GM18502 (cell line): ENCODE results near the gene BCAN.

ENCODE experiments used
- ATAC-seq: cut with Tn5 transposase; IDR thresholded peaks from one replicate; pipeline ENCODE4 v1.9.1; 2021; ENCODE audit warnings: mild to moderate bottlenecking; ENCODE audit not compliant: unreplicated experiment, poor library complexity

Gene BCAN

GRCh38 chr1:156692925-156693847, 51.3 kb downstream of the BCAN start:
- no peak for ATAC-seq

GRCh38 chr1:156693848-156694689, 52.2 kb downstream of the BCAN start:
- ATAC-seq, result no peak

DNA sequence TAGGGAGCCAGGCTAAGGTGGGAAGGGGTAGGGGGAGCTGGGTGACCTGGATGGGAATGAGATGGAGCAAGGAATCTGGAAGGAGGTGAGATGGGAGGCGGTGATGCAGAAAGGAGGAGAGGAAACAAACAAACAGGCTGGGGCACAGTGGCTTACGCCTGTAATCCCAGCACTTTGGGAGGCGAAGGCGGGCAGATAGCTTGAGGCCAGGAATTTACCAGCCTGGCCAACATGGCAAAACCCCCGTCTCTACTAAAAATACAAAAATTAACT, 52.7 kb downstream of the BCAN start:
- no peak for ATAC-seq

- ATAC-seq, result no peak
Observed at GRCh38 chr1:156696755-156697154, 54.8 kb downstream of the BCAN start.

DNA sequence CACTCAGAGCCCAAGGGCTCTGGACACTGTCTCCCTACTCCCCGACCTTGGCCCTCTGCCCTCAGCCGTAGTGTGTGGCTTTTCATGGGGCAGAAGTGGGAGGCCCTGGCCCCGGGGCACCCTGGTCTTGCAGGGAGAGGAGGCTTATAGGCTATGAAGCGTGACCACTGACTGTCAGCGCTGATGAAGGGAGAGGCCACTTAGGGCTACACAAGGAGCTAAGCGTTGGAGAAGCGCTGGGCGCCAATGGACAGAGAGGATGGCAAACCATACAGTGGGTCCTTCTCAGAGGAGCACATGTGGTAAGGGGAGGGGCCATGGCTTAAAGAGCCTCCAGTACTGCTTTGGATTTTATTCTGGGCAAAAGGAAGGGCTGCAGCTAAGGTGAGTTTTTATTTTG, 55.6 kb downstream of the BCAN start:
- no peak for ATAC-seq

GRCh38 chr1:156698995-156699394, 57.1 kb downstream of the BCAN start:
- no peak for ATAC-seq

DNA sequence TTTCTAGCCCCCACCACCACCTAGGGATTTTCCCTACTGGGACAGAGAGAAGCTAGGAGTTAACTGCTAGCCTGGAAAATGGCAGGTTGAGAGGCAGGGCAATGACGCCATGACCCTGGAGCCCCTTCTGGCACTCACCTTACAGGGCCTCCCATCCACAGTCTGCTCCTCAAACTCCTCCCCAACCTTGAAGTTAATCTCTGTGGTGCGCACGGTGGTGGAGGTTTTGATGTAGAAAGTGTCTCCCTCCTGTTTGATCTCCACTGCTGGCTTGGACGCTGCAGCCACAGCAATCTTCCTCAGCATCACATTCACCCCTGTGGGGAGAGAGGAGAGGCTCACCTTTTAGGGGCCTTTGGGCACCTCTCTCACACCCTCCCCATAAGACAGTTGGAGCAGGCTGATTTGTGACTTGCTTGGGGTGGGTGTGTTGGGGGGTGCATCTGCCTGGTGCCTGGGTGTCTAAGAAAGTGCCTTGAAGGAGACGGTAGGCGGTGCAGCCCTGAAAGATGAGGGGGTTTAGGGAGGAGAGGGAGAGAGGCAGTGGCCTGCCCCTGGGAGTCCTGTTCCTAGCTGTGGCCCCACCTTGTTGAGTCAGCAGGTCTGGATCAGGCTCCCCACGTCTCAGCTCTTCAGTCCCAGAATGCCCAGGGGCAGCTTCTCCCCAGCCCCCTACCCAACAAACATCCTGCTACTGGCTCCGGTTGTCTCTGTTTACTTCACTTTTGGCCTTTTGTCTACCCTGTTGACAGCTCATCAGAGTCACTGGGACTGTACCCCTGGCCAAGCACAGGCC, 59.0 kb downstream of the BCAN start:
- no peak for ATAC-seq

- no peak for ATAC-seq
Observed at GRCh38 chr1:156703336-156703735, 61.4 kb downstream of the BCAN start.

GRCh38 chr1:156703741-156704140, 61.8 kb downstream of the BCAN start:
- ATAC-seq, result no peak

DNA sequence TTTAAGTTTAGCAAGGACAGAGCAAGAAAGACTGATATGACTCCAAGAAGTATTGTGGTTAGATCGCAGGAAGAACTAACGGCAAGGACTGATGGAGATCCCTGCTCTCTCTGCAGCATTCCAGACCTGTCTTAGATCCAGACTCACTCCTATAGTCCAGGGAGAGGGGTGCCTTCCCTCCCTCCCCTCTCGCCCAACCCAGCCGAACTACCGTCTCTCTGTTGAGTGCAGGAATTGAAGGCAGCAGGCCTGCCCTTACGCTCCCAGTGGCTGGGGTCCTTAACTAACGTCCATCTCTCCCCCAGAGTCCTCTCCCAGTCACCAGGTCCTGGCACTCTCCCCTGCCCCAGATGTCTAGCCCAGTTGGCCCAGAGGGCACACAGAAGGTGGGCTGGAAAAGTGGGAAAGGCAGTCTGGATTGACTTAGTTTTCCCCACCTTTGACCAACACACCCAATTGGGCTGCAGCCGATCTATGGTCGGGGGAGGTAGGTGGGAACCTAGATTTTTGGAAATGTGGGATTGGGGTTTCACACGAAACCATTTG, 62.3 kb downstream of the BCAN start:
- ATAC-seq, result no peak

GRCh38 chr1:156704930-156705320, 63.0 kb downstream of the BCAN start:
- no peak for ATAC-seq

- no peak for ATAC-seq
Observed at GRCh38 chr1:156705321-156705917, 63.5 kb downstream of the BCAN start, which contains the start of gene CRABP2. Gene CRABP2 (minus strand): TSS chr1:156705583. CDS start chr1:156705446, 137 bp downstream.

GRCh38 chr1:156705918-156706656, 64.2 kb downstream of the BCAN start:
- no peak for ATAC-seq

DNA sequence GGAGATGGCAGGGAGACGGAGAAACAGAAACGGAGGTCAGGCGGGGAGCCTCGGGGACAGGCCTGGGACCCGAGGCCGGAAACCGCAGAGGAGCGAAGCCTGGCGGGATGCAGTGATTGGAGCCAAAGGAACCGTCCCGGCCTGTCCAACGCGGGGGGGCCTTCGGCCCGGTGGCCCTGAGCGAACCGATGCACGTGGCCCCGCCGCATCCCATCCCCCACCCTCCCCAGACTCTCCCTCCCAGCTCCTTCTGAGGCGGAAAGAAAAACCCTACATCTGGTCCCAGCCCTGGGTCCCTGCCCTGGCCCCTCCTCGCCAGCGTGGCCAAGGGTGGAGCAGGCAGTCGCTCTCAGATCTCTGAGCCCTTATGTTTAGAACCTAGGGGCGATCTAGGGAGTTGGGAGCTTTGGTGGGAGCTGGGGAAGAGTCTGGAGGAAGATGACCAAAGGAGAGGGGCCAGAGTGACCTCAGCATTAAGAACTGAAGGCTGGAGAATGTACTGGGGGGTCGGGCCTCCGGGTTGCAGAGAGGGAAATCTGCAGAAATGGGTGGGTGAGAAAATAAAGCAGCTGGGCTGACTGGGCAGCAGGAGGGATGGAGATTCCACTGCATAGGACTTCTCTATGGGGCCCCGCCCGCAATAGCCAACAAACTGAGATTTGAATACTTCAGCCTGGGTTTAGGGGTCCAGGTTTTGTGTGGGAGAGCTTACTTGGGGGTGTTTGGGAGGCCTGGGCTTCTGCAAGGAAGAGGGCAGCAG, 64.9 kb downstream of the BCAN start:
- no peak for ATAC-seq

DNA sequence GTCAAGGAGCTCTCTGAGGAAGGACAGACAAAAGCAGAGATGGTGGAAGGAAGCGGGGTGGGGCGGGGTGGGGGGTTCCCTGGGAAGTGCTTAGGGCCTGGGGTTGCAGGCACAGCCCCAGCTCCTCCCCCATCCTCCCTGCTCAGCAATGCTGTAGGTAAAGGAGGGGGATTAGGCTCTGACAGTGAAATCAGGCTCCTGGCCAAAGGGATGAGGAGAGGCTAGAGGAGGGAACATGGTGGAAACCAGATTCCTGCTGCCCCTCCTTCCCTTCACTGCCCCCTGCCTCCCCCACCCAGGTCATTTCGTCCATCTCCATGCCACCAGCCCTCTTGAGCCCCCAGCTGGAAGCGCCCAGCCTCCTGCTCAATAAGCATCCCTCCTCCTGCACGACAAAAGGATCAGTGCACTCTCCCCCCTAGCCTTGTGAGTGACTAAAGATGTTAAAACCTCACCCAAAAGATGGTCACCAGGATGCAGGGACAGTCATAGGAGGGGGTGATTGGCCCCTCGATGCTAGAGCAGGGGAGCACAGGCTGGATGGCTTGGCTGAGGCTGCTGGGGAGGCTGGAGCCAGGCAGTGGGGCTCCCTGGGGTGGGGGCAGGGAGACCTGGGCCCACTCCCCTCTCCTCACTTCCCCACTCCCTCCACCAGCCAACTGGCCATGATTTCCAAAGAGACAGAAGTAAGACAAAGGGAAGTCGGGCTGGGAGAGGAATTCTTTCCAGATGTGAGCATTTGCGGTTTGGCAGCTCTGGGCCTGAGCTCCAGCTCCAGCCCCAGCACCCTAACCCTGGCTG, 65.7 kb downstream of the BCAN start:
- ATAC-seq, result no peak

GRCh38 chr1:156708218-156708661, 66.3 kb downstream of the BCAN start:
- no peak for ATAC-seq

DNA sequence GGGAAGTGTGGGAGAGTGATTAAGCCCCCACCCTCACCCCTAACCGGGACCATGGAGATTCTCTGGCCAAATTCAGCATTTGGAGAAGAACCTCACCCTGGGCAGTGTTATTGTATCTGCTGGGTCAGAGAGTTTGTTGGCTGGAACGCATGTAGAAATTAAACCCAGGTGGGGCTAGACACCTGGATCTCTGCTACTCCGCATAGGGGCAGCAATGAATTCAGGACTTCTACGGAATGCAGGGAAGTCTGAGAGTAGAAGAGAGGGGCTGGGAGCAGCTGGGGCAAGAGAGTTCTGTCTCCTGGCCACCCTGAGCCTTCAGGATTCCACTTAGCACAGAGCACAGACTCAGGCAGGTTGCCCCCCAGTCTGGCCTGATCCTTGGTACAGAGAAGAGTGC, 67.1 kb downstream of the BCAN start:
- ATAC-seq, result no peak
